Right renal pelvis (tissue), 4 donors: ENCODE data around the gene NFIL3. TPM values are rescaled to one million over a fixed set of nuclear protein-coding genes. Genes with fewer than 3 reads are reported as not detected.
A peak's percentile ranks its signal among the peaks of the same experiment; 100 is the strongest.
"Not testable (repeated sequence)": the region's sequence is repeated elsewhere in the genome, so short reads cannot be mapped to it uniquely, and the experiment has no call there.

Source experiments
- DNase-seq, 4 donors: peaks; one replicate each; pipeline ENCODE4 v3.0.0-alpha.2; 2013; ENCODE audit warnings: low read depth in 4 of 4, low spot score in 3 of 4, missing footprints in 1 of 4
- polyA plus RNA-seq, 4 donors: library from polyadenylated mRNA; unstranded; fragments of 120-200 nt; gene quantifications; one replicate each; pipeline ENCODE4 v1.2.1, GENCODE V29; 2013; ENCODE audit not compliant: insufficient read length in 4 of 4

The NFIL3 gene
- 10 to 100 TPM; 30.5 to 34.6 (median 31.2) TPM for polyA plus RNA-seq

GRCh38 chr9:91423785-91424402, at the start of gene NFIL3:
TSS of gene NFIL3 (minus strand) at chr9:91423832. CDS start at chr9:91410734, 13,098 bp downstream.
- DNase-seq = peak in 2 of 4 donors; percentile 70 to 71

GRCh38 chr9:91471524-91471923, 47.9 kb upstream of the NFIL3 start:
- not testable (repeated sequence) for DNase-seq

GRCh38 chr9:91465420-91465819, 41.8 kb upstream of the NFIL3 start:
- no peak for DNase-seq

GRCh38 chr9:91458906-91459305, 35.3 kb upstream of the NFIL3 start:
- DNase-seq = no peak

DNA sequence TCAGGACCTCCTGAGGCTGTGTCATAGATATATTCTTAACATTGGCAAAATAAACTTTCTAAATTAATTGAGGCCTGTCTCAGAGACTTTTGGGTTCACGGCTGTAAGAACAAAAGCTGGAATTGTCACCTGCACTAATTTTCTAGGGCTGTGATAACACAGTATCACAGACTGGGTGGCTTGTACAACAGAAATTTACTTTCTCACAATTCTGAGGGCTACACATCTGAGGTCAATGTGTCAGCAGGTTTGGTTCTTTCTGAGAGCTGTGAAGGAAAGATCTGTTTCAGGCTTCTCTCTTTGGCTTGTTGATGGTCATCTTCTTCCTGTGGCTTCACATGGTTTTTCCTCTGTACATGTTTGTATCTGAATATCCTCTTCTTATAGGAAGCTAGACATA, 29.2 kb upstream of the NFIL3 start:
- no peak for DNase-seq

- DNase-seq = no peak
Measured at GRCh38 chr9:91451431-91452270, 28.0 kb upstream of the NFIL3 start.

- DNase-seq = no peak
Measured at GRCh38 chr9:91445135-91445534, 21.5 kb upstream of the NFIL3 start.

DNA sequence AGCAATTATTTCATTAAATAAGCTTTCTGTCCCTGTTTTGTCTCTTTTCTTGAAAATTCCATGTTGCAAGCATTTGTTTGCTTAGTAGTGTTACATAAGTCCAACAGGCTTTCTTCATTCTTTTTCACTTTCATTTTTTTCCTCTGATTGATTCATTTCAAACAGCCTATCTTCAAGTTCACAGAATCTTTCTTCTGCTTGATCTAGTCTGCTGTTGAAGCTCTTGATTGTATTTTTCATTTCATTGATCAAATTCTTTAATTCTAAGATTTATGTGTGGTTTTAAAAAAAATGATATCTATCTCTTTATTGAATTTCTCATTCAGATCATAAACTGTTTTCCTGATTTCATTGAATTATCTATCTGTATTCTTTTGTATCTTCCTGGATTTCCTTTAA, 20.4 kb upstream of the NFIL3 start:
- DNase-seq = no peak

DNA sequence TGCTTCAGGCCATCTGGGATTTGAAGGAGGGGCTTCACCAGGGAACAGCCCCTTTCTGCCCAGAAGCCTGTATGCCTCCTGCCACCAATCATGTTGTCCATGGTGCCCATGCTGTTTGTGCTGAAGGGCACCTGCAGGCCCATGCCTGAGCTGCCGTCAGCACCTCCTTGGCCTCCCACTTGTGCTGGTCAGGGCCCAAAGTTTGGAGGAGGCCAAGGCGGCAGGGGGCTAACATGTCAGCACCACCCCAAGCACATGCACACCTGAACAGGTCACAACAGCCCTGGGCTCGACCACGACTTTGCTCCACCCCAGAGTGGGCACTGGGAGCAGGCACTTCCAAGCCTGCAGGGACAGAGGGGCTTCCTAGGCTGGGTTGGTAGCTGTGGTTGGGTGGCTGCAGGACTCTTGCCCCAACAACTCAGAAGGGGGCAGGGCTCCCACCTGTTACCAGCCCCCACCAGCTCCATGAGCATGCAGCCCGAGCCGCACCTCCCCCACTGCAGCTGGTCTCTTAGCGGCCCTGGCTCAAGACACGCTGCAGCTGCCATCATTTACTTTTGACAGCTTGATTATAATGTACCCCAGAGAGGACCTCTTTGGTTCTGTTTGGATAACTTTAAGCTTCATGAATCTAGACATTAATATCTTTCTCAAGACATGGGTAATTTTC, 19.8 kb upstream of the NFIL3 start:
- no peak for DNase-seq

DNA sequence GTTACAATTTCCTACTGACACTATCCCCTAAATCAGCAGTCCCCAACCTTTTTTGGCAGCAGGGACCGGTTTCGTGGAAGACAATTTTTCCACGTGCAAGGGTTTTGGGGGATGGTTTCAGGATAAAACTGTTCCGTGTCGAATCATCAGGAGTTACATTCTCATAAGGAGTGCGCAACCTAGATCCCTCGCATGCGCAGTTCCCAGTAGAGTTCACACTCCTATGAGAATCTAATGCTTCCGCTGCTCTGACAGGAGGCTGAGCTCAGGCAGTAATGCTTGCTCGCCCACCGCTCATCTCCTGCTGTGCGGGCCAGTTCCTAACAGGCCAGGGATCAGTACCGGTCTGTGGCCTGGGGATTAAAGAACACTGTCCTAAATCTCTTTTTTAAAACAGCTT, 13.2 kb upstream of the NFIL3 start:
- DNase-seq = no peak

DNA sequence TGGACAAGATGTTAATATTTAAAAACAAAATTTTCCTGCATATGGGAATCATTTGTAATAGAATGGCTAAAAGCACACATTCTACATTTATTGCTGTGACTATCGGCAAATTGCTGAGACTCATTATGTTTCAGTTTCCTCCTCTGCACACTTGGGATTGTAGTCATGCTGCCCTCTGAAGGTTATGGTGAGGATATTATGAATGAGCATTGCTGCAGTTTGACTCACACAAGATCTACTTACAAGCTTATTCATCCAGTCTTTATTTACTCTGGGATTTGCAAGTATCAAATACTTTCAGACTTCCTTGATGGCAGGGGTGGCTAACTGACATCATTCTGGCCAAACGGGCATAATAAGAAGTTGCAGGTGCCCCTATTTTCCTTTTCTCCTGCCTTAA, 9.5 kb upstream of the NFIL3 start:
- no peak for DNase-seq

- no peak for DNase-seq
Measured at GRCh38 chr9:91431485-91431884, 7.9 kb upstream of the NFIL3 start.

DNA sequence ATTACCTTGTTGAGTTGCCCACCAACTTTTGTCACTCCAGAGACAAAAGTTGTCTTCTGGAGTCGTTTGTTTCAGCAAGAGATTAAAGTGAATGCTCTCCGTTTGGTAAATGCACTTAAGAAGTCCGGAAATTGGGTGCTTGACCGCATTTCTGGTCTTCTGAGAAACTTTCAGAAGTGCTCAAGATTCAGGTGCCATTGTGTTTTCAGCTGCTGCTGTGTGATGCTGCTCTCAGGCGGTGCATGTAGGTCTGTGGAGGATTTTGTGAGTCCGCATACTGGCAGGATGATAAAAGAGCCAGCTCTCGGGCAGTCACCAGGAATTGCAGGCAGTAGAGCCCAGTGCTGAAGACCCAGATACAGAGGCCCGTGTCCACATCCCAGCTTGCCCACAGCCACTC, 5.9 kb upstream of the NFIL3 start:
- no peak for DNase-seq

GRCh38 chr9:91428927-91429351, 5.3 kb upstream of the NFIL3 start:
- no peak for DNase-seq

GRCh38 chr9:91428436-91428835, 4.8 kb upstream of the NFIL3 start:
- DNase-seq = no peak

DNA sequence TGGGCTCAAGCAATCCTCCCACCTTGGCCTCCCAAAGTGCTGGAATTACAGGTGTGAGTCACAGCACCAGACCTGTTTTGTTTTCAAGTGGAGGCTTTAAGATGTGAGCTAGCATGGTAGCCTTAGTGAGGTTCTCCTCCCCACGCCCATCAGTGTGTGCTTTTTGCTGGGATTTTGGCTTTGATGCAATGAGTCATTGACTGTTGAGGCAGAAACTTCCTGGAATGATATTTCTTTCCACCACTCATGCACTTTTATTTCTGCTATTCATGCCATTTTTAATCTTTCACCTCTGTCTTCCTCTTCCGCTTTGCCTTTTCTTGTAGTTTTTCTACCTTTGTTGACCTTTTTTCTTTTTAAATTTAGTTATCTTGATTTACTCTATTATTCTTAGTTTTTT, 4.2 kb upstream of the NFIL3 start:
- no peak for DNase-seq

GRCh38 chr9:91426123-91426745, 2.6 kb upstream of the NFIL3 start:
- peak in 2 of 4 donors; percentile 15 to 30 for DNase-seq

DNA sequence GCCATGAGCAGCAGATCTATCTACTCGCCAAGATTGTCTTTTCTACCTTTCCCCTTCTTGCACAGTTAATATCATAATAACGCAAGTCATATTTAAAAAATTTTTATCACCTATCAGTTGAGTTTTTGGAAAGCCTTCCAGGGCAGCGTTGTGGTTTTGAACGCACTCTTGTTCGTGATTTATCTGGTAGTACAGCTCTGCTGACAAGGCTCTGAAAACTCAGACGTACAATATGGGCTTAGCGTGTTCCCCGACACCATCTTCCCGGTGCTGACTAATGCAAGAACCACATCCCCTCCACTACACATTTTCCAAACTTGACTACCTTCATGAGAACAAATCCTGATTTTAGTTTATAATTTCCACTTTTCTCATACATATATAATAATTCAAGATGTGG, 1.6 kb upstream of the NFIL3 start:
- no peak for DNase-seq

- peak in 3 of 4 donors; percentile 46 to 65 (median 52) for DNase-seq
Measured at GRCh38 chr9:91424403-91425176, 958 bp upstream of the NFIL3 start.
